CD4-positive, alpha-beta T cell treated with Interleukin-1 beta for 1 hour (primary cell): ENCODE measurements around the gene MIA2.
"Not testable (repeated sequence)": the region's sequence is repeated elsewhere in the genome, so short reads cannot be mapped to it uniquely, and the experiment has no call there.

Source experiments
- DNase-seq, 2 donors: peaks; one replicate each; pipeline ENCODE4 v3.0.0-alpha.2; 2020 to 2022

The MIA2 gene, protein sequence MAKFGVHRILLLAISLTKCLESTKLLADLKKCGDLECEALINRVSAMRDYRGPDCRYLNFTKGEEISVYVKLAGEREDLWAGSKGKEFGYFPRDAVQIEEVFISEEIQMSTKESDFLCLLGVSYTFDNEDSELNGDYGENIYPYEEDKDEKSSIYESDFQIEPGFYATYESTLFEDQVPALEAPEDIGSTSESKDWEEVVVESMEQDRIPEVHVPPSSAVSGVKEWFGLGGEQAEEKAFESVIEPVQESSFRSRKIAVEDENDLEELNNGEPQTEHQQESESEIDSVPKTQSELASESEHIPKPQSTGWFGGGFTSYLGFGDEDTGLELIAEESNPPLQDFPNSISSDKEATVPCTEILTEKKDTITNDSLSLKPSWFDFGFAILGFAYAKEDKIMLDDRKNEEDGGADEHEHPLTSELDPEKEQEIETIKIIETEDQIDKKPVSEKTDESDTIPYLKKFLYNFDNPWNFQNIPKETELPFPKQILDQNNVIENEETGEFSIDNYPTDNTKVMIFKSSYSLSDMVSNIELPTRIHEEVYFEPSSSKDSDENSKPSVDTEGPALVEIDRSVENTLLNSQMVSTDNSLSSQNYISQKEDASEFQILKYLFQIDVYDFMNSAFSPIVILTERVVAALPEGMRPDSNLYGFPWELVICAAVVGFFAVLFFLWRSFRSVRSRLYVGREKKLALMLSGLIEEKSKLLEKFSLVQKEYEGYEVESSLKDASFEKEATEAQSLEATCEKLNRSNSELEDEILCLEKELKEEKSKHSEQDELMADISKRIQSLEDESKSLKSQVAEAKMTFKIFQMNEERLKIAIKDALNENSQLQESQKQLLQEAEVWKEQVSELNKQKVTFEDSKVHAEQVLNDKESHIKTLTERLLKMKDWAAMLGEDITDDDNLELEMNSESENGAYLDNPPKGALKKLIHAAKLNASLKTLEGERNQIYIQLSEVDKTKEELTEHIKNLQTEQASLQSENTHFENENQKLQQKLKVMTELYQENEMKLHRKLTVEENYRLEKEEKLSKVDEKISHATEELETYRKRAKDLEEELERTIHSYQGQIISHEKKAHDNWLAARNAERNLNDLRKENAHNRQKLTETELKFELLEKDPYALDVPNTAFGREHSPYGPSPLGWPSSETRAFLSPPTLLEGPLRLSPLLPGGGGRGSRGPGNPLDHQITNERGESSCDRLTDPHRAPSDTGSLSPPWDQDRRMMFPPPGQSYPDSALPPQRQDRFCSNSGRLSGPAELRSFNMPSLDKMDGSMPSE (N-terminal part only)

DNA sequence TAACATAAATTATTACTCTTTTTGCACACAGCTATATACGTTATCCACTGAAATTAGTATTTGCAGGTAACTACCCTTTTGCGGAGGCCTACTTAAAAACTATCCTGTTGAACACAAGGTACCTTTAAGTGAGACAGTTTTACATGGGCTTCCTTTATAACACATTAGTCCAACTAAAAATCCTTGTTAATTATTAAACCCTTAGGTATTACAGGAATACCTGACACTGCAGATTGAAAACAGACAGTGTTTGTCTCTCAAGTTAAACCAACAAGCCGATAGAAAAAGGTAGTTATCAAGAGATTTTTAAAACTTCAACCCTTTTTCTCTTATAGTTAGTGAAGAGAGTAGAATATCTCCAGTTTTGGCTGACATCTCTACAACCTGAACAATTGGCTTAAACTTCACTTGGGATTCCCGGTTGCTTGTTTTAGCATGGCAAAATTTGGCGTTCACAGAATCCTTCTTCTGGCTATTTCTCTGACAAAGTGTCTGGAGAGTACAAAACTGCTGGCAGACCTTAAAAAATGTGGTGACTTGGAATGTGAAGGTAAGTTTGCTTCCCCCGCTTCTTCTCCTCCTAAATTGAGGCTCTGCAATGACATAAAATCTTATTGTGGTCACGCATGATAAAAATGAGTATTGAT, at the start of gene MIA2:
Gene MIA2, plus strand, starts transcription at position 236 of the 647 bp plus-strand sequence. Its CDS starts 200 bp downstream, at position 436.
- no peak for DNase-seq

DNA sequence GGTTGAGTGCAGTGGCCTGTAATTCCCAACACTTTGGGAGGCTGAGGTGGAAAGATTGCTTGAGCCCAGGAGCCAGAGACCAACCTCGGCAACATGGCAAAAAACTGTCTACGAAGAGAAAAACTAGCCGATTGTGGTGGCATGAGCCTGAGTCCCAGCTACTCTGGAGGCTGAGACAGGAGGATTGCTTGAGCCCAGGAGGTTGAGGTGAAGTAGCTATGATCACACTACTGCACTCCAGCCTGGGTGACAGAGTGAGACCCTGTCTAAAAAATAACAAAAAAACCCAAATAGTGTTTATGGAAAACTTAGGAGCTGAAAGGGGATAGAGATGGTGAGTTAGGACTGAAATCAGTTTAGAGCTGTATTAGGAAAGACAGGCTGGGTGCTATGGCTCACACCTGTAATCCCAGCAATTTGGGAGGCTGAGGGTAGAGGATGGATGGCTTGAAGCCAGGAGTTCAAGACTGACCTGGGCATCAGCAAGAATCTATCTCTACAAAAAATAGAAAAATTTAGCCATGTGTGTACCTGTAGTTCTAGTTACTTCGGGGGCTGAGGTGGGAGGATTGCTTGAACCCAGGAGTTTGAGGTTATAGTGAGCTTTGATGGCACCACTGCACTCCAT, 49.0 kb upstream of the MIA2 start:
- no peak for DNase-seq

DNA sequence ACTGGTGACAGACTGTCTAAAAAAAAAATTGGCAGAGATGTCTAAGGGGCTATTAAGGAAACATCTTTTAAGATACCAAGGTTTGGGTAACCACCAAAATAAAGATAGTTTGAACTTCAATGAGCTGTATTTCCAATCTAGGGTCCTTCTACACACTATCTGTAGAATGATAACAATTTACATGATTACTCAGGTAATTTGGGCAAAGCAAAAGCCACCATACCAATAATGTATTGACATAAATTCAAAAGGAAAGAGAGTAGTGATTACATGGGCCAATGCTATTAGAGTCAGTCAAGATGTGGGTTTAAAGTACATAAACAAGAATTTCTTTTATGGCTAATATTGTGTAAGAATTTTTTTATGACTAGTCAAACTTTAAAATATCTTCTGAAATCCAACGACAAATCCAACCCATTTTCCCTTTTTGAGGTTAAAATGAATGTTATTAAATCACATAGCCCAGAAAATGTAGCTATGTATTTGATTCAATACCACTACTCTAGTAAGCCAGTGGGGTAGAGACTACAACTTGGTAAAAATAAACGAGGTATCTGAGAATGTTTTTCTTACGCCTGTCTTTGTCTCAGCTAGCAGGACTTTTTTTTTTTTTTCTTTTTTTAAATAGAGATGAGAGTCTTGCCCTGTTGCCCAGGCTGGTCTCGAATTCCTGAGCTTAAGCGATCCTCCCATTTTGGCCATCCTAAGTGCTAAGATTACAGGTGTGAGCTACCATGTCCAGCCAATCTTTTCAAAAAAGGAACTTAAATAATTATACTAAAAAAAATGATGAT, 48.3 kb upstream of the MIA2 start:
- DNase-seq = no peak

DNA sequence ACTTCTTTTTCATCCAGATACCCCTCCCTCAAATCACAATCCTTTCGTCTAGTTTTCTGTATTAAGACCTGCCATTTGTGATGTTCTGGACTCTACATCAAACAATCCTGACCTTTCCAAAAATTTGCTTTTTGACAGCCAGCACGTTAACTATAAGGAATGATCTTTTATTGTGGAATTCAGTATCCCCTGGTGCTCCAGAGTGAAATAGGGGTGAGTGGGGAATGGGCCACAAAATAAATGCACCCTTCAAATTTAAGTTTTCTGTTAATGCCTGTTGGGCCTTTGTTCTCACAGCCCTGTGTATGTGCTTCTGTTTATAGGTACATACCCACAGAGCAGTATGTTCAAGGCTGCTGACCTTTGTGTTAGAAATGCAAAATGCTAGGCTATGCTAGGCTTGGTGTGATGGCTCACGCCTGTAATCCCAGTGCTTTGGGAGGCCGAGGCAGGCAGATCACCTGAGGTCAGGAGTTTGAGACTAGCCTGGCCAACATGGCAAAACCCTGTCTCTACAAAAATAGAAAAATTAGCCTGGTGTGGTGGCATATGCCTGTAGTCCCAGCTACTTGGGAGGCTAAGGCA, 46.7 kb upstream of the MIA2 start:
- no peak for DNase-seq

DNA sequence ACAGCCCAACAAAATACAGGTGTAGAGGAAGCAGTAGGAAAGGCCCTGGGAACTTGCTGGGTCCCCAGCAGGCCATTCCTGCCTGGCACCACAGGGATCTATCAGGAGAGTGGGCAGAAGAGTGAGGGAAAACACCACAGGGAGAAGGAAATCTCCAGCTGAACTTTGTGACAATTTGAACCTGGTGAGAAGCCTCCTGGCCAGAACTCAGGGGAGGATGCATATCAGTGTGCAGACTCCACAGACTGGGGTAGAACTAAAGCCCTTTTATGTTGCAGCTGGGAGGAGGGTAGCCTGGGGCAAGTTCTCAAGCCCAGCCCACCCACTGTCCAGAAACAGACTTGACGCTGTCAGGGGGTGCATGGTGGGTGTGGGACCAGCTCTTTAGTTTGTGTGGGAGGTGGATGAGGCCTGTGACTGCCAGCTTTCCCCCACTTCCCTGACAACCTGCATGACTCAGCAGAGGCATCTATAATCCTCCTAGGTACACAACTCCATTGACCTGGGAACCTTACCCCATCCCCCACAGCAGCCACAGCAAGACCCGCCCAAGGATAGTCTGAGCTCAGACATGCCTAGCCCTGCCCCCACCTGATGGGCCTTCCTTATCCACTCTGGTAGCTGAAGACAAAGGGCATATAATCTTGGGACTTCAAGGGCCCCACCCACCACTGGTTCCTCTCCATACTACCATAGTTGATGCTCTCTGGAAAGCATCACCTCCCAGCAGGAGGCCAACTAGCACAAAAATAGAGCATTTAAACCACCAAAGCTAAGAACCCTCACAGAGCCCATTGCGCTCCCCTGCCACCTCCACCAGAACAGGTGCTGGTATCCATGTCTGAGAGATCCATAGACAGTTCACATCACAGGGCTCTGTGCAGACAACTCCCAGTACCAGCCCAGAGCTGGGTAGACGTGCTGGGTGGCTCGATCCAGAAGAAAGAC, 29.8 kb upstream of the MIA2 start:
- DNase-seq = no peak

DNA sequence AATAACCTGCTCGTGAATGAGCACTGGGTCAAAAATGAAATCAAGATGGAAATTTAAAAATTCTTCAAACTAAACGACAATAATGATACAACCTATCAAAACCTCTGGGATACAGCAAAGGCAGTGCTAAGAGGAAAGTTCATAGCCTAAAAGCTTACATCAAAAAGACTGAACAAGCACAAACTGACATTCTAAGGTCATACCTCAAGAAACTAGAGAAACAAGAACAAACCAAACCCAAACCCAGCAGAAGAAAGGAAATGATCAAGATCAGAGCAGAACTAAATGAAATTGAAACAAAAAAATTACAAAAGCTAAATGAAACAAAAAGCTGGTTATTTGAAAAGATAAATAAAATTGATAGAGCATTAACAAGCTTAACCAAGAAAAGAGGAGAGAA, 26.3 kb upstream of the MIA2 start:
- DNase-seq = not testable (repeated sequence)

DNA sequence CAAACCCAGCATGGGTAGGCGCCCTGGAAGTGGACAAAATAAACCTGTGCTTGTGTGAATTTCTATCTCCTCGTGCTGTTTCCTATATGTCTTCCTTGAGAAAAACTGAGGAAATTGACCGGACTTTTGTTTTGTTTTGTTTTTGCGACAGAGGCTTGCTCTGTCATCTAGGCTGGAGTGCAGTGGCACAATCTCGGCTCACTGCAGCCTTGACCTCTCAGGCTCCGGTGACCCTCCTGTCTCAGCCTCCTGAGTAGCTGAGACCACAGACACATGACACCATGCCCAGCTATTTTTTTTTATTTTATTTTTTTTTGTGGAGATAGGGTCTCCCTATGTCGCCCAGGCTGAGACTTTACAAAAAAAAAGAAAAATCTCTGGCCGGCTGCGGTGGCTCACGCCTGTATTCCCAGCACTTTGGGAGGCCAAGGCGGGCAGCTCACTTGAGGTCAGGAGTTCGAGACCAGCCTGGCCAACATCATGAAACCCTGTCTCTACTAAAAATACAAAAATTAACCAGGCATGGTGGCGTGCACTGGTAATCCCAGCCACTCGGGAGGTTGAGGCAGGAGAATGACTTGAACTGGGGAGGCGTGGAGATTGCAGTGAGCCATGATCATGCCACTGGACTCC, 22.5 kb upstream of the MIA2 start:
- no peak for DNase-seq

DNA sequence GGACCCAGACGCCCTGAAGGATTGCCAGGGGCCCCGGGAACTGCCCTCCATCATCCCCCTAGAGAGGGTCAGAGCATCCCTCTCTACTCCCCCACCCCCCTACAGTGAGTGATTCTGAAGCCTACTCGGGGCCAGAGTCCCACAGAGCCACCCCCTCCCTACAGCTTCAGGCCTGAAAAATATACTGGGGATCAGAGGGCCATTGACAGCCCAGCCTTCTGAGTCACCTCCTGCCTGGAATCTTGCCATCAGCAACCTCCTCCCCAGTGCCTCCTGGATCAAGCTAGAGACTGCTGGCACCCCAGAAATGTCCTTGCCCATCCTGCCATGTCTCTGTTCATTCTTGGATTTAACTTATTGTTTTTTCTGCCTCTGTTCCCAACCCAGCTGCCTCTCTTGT, 21.7 kb upstream of the MIA2 start:
- no peak for DNase-seq

DNA sequence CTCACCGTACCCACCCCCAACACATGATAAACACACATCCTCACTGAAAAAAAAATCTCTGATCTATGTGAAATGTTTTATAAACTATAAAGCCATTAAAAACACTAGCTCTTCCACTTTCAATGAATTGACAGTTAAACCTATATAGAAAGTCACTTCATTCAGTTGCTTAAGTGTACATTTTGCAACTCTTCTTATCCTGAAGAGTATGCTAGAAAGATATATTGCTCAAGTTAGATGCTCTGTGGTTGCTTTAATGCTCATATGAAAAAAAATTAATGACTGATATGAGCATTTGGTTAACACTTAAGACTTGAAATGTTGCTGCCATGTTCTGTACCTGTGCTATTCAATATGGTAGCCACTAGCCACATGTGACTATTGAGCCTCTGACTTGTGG, 21.0 kb upstream of the MIA2 start:
- no peak for DNase-seq

DNA sequence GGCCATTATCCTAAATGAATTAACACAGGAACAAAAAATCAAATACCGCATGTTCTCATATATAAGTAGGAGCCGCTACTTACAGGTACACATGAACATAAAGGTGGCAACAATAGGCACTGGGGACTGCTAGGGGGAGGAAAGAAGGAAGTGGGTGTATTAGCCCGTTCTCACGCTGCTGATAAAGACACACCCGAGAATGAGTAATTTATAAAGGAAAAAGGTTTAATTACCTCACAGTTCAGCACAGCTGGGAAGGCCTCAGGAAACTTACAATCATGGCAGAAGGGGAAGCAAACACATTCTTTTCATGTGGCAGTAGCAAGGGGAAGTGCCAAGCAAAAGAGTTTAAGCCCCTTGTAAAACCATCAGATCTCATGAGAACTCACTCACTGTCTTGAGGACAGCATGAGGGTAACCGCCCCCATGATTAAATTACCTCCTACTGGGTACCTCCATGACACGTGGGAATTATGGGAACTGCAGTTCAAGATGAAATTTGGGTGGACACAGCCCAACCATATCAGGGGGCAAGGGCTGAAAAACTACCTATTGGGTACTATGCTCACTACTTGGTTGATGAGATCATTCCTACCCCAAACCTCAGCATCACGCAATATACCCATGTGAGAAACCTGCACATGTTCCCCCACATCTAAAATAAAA, 16.4 kb upstream of the MIA2 start:
- no peak for DNase-seq

DNA sequence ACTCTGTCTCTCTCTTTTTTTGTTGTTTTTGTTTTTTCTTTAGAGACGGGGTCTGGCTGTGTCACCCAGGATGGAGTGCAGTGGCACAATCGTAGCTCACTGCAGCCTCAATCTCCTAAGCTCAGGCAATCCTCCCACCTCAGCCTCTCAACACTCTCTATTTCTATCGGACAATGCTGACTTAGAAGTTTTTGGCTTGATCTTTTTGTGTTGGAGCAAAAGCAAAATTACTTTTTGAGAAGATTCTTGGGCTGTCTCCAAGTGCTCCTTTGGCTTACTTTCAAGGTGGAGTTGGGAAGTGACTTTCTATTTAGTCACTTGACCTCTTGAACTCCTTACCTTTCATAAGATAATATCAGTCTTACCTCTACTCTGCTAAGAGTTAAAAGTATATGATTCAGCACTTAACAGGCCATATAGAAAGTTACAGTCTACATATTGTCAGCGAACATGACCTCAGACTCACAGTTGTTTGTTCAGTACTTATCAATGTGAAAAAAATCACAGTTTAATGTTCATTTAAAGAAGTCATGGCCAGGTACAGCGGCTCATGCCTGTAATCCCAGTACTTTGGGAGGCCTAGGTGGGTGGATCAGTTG, 15.4 kb upstream of the MIA2 start:
- DNase-seq = no peak

DNA sequence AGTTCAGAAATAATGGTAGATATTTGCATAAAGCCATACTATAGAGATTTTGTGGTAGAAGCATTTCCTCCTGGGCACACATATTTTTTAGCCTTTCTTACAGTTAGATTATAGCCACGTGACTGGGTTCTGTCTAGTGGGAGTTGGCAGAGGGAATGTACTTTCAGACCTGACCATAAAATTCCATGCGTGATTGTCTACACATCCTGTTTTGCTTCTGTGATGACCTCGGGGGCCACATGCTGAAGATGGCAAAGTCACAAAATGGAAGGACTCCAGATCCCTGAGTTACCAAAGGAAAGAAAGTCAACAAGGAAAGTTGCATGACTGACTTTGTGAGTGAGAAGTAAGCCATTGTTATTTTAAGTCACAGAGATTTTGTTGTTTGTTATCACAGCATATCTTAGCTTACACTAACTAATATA, 14.6 kb upstream of the MIA2 start:
- no peak for DNase-seq

DNA sequence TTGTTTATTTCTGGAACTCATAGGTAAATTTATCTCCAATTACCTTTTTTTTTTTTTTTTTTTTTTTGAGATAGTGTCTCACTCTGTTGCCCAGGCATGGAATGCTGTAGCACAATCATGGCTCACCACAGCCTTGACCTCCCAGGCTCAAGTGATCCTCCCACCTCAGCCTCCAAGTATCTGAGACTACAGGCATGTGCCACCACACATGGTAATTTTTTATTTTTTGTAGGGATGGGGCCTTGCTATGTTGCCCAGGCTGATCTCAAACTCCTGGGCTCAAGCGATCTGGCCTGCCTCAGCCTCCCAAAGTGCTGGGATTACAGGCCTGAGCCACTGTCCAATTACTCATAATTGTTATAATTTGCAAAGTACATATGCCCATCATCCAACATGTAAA, 13.2 kb upstream of the MIA2 start:
- DNase-seq = not testable (repeated sequence)

DNA sequence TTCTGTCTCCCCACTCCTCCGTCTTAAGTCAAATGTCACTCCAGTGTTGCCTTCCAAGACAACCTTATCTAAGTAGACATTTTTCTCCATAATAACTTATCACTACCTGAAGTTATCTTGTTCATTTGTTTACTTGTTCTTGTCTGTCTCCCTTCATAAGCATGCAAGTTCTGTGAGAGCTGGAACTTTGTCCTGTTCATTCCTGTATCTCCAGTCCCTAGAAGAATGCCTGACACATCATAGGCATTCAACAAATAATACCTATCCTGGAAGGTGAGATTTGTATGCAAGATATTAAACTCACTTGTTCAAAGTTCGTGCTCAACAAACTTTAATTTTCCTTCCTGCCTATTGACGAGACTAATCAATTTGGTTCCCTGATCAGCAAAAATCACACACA, 5.7 kb upstream of the MIA2 start:
- no peak for DNase-seq

DNA sequence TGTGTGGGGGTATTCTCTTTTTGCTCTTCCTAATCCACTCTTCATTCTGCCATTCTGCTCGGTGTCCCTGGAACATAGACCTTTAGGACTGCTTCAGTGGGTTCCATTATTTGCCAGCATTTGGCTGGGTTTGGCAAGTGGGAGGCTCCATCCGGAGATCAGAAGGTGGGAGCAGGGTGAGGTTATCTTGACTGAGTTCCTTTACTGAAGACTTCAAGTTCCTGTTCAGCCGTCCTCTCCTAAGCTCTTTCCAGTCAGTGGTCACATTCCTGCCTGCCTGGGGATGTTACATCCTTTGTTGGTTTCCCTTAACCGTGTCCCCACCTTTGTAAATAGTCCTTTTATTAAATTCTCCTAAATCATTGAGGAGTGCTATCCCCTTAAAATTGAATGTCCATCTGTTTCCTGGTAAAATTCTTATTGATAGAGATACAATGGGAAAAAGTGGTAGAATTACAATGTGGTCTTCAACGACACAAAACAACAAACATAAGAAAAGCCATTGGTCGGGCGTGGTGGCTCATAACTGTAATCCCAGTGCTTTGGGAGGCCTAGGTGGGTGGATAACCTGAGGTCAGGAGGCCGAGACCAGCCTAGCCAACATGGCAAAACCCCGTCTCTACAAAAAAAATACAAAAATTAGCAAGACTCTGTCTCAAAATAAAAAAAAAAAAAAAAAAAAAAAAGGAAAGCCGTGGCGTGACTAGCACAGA, 5.0 kb upstream of the MIA2 start:
- DNase-seq = no peak

DNA sequence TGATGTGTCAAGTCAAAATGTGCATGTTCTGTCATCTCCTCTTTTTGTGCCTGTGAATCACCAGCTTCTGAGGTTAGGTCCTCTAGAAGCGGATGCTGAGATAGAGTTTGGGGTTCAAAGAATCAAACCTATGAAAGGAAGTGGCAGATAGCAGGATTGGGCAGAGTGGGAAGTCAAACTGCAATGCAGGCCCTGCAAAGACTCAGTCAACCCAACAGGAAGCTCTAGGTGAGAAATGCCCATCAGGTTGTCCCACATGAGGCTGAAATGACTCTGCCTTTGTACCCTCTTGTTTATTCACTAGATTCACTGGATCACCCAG, 4.5 kb upstream of the MIA2 start:
- DNase-seq = peak; percentile 22 to 71

DNA sequence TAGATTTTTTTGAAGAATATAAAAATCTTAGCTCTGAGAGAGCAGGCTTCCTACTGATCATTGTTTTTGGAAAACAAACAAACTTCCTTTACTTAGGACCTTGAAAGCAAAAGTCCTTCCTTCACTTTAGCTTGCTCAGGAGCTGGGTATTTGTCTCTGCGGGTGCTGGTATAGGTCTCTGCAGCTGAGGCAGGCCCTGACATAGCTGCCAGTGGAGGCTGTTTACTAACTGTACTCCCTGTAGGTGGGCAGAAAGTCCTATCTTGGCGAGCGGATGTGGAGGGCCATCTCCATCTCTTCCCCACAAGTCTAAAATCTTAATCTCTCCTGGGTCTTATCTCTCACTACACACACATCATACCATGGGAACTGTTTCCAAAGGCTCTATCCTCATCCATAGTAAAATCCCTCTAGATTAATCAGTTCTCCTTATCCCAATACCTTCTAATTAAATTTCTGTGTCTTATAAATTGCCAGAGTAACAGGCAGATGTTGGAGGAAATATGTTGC, 4.1 kb upstream of the MIA2 start:
- DNase-seq = no peak
